MM.1S (cell line): ENCODE results near the gene MSI2.

Experiments
- CTCF ChIP-seq: fragments of 300-600 bp; sonication (generic); IDR thresholded peaks from 2 replicates; pipeline ENCODE4 v1.5.1; 2016; ENCODE audit warnings: antibody characterized with exemption, low read length, mixed read lengths
- EZH2phosphoT487 ChIP-seq: fragments of 300-600 bp; sonication (generic); IDR thresholded peaks from 2 replicates; pipeline ENCODE4 v1.6.1; 2018; ENCODE audit warnings: antibody characterized with exemption, low read length

- no peak for TF ChIP-seq CTCF
- no peak for TF ChIP-seq EZH2phosphoT487
Measured at GRCh38 chr17:57312242-57312641, 55.9 kb downstream of the MSI2 start.
